ENCODE measurements around the gene GOLGB1.
"Not testable (repeated sequence)": the region's sequence is repeated elsewhere in the genome, so short reads cannot be mapped to it uniquely, and the experiment has no call there.

The GOLGB1 gene, protein sequence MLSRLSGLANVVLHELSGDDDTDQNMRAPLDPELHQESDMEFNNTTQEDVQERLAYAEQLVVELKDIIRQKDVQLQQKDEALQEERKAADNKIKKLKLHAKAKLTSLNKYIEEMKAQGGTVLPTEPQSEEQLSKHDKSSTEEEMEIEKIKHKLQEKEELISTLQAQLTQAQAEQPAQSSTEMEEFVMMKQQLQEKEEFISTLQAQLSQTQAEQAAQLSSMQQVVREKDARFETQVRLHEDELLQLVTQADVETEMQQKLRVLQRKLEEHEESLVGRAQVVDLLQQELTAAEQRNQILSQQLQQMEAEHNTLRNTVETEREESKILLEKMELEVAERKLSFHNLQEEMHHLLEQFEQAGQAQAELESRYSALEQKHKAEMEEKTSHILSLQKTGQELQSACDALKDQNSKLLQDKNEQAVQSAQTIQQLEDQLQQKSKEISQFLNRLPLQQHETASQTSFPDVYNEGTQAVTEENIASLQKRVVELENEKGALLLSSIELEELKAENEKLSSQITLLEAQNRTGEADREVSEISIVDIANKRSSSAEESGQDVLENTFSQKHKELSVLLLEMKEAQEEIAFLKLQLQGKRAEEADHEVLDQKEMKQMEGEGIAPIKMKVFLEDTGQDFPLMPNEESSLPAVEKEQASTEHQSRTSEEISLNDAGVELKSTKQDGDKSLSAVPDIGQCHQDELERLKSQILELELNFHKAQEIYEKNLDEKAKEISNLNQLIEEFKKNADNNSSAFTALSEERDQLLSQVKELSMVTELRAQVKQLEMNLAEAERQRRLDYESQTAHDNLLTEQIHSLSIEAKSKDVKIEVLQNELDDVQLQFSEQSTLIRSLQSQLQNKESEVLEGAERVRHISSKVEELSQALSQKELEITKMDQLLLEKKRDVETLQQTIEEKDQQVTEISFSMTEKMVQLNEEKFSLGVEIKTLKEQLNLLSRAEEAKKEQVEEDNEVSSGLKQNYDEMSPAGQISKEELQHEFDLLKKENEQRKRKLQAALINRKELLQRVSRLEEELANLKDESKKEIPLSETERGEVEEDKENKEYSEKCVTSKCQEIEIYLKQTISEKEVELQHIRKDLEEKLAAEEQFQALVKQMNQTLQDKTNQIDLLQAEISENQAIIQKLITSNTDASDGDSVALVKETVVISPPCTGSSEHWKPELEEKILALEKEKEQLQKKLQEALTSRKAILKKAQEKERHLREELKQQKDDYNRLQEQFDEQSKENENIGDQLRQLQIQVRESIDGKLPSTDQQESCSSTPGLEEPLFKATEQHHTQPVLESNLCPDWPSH (N-terminal part only)

DNA sequence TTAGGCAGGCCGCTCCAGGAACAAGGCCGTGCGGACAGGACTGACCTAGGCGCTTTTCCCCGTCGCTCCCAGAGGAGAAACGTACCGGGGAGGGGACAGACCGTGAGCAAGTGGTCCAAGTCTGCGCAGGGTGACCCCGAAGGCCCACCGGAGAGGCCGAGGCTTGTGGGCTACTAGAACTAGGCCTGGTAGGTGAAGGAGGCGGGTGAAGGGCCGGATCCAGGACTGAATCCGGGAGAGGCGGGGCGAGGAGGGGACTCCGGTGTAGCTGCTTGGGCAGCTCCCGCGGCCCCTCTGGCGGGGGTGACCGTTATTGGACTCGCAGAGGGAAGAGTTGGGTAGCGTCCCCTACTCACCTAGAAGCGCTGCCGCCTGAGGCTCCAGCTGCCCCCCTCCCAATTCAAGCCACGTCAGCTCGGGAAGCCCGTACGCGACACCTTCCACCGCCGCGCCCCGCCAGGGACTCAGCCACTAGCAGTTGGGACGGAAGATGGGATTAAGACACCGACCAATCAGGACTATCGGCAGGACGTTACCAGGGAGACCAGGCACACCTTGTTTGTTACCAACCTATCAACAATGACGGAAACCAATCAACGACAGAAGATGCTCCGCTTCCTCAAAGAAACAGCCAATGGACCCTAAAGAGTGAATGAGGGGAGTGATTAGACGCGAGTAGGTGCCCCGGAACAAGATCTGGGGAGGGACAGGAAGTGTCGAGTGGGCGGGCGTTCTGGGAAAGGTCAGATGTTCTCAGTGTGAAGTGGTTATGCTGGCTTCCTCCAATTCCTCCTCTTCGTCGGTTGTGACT lies at the start of gene GOLGB1:
Gene GOLGB1, minus strand, starts transcription at position 466 of the 811 bp plus-strand sequence. CDS start 18,770 bp downstream, outside the sequence.
- peak; percentile 84 for DNase-seq (ENCODE audit: low read depth)

DNA sequence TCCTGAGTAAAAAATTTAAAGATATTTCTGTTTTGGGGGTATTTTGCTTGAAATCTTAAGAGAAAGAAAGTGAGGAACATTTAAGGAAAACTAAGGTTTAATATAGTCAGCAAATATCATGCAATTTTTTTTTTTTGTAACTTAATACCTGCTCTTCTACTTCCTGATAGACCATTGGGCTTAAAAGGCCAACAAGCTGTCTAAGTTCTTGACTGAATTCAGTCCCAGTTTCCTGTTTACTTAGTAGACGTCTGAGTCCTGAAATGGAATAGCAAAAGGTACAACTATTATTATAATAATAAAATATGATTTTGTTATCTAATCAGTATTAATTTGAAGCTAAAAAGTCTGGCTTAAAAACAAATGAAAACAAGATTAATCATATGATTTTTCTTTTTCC lies 47.4 kb upstream of the GOLGB1 start:
- no peak for DNase-seq (ENCODE audit: low read depth)

DNA sequence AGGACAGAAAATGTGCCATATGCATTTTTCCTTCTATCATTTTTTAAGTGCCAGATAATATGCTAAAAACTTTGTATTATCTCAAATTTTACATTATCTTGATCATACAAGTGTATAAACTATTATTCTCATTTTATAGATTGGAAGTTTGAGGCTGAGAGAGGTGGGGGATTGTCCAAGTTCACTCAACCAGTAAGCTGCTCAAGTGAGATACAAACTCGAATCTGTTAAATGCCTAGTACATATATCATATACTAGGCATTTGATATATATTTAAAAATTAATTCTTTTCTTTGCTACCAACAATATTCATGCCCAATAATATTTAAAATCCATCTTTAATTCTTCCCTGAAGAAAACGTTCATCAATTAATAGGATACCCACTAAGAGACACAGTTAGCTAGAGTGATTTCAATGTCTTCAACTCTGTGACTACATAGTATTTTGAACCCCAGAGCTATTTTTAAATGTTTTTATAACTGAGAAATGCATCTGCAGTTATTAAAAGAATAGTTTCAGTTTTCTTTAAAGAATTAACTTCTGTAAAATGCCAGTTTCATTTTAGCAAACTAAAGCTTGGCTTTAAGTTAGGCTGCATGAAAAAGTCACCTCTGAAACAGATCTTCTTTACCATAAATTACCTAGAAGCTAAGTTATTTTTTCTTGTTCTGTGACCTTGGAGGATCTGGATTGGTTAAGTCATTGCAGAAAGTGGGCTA lies 44.9 kb upstream of the GOLGB1 start:
- no peak for DNase-seq (ENCODE audit: low read depth)

DNA sequence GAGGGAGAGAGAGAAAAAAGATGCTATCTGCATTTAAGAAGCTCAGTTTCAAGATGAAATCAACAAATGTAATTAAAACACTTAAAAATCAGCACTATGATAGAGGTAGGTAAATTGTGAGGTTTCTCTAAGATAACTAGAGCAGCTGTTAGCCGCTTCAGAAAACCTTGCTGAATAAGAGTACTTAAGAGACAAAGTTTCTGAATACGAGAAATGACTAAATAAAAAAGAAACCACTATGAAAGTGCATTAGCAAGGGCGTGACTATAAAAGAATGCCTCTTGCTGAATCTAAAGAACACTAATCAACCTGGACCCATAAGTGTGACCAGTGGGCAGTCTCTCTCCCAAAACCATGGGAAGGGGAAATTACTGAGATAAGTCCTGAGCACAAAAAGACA lies 43.5 kb upstream of the GOLGB1 start:
- DNase-seq (ENCODE audit: low read depth), result no peak

DNA sequence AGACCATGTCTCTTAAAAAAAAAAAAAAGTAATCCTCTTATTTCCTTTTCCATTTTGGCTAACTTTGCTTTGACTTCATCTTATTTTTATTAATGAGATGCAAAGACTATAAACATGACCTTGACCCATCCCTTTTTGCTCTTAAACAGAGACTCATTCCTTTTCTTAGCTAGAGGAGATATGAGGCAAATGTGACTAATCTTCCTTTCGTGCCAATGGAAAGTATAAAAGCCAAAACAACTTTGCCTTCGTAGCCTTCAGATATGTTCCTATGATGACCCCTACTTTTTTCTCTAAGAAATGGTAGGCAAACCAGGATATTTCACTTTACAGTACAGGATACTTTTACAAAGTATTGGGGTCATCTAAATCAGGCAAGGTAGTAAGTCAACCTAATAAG lies 36.9 kb upstream of the GOLGB1 start:
- DNase-seq (ENCODE audit: low read depth), result no peak

DNA sequence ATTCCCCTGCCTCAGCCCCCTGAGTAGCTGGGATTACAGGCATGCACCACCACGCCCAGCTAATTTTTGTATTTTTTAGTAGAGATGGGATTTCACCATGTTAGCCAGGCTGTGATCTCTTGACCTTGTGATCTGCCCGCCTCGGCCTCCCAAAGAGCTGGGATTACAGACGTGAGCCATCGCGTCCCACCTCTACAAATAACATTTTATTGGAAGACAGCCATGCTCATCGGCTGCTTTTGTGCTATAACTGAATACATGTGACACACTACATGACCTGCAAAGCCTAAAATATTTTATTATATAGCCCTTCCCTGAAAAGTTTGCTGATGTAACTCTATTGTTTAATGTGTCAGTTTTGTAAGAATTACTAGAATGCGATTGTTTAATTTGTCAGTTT lies 33.2 kb upstream of the GOLGB1 start:
- not testable (repeated sequence) for DNase-seq (ENCODE audit: low read depth)

DNA sequence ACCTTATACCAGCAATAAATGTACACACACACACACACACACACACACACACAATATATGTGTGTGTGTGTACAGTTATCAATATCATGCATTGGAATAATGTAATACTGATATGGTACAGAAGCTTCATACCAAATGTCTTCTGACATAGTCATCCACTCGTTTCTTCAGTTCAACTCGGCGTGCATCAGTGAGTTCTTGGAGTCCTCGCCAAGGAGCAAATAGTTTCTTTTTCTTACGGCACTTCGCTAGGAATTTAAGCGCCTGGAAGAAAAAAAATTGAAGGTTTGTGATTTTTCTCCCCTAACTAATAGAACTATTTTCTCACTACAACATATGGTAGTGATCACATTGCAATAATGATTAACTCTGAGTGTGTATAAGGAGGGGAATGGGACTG lies 32.1 kb upstream of the GOLGB1 start:
- no peak for DNase-seq (ENCODE audit: low read depth)

DNA sequence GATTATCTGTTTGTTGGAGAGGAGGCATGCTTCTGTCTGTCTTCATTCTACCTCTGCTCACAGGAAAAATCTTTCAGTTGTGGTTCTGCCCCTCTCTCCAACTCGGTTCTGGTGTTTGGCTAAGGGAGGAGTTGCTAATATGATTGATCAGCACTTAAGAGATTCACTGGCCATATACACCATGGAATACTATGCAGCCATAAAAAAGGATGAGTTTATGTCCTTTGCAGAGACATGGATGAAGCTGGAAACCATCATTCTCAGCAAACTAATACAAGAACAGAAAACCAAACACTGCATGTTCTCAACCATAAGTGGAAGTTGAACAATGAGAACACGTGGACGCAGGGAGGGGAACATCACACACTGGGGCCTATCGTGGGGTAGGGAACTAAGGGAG lies 25.6 kb upstream of the GOLGB1 start:
- DNase-seq (ENCODE audit: low read depth), result not testable (repeated sequence)

DNA sequence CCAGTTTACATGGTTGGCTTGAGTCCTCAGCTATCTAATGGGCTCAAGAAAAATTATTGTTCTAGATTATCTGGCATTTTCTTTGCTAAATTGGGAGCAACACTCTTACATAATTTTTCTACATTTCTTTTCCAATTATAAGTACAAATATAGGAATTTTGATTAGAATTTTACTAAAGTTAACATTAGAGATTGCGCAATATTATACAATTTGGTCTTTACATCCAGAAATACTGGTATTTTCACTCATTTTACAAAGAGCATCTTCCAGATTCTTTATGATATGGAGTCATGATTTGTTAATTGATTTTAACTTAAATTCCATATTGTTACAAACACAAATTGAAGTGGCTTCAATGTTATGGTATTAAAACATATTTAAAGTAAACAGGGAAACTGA lies 19.7 kb upstream of the GOLGB1 start:
- DNase-seq (ENCODE audit: low read depth), result no peak

DNA sequence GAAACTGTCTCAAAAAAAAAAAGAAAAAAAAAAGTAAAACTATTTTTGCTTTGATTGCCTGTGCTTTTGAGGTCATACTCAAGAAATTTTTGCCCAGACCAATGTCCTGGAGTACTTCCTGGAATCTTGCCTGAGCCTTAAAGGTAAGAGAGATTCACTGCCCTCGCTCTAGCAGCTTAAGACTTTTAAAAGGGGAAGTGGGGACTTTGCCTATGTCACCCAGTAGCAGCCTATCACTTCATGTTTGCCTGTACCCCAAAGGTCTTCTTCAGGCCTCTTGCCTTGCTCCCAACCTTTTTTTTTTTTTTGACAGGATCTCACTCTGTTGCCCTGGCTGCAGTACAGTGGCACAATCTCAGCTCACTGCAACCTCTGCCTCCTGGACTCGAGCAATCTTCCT lies 18.9 kb upstream of the GOLGB1 start:
- no peak for DNase-seq (ENCODE audit: low read depth)

DNA sequence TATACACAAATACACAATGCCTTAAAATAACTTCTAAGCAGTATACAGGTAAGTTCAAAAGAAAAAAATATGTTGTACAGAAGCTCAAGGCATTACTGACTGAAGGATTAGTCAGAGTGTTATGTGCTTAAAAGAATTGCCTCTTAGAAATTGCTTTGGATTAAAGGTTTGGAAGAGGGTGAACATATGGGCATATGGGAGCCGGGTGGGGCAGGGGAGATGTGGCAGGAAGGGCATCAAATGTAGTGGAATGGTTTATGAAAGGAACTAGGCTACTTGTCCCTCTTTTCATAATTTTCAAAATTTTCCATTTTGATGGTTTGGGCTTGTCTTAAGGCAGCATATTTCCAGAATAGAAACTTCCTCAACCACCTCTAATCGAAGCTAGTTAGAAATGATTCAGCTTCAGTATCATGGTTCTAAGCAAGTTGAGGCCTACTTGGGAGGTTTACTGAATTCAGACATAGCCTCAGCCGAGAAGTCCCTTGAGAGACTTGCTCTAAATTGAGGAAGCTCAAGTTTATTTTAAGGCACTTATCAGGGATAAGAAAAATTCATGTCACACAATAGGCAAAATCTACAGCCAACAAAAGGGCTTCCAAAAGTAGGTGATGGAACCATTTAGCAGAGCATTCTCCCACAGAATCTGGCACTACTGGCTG lies 10.1 kb upstream of the GOLGB1 start:
- DNase-seq (ENCODE audit: low read depth), result no peak

DNA sequence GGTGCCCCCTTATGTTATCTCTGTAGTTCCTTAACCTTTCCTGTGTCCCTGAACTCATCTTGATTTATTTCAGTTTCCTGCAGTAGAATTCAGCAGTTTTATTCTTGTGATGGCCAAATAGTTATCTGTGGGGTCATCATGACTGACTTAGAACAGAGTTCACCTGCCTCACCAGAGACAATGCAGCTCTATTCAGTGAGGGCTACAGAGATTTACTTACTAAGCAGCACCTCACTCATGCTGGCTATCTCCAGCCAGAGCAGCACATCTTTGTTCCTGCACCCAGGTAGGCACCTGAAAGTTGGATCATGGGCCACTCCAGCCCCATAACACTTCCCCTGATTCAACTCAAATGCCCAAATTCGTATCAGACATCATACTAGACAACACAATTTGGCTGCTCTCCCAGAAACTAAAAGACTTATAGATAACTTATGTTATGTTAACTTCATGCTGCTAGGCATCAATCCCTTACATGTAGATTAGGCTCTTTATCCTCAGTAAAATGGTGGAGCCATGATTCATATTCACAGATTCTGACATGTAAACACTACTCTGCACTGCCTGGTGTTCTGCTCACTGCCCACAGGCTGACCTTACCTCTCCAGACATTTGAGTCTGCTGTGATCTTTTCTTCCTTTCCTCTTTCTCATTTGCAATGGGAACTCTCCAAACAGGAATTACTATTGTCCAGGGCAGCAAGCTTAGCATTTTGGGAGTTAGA lies 9.3 kb upstream of the GOLGB1 start:
- no peak for DNase-seq (ENCODE audit: low read depth)

DNA sequence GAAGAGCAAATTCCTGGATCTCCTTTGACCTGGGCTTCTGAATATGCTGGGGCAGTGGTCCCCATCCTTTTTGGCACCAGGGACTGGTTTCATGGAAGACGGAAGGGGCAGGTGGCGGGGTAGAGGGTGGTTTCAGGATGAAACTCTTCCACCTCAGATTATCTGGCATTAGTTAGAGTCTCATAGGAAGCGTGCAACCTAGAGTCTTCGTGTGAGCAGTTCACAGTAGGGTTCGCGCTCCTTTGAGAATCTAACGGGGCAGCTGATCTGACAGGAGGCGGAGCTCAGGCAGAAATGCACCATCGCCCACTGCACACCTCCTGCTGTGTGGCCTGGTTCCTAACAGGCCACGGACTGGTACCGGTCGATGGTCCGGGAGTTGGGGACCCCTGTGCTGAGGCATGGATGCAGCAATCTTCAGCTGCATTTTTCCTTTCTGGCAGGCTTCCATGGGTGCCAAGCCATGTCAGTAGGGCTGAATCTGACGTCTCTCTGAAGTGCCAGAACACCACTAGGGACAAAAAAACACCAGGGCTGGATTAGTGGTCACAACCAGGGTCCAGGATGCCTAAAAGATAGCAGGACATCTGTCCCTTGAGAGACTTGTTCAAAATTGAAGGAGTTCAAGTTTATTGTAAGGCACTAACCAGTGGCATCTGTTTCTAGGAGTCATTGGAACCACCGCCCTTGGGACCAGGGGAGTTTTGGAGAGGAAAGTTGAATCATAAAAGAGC lies 8.4 kb upstream of the GOLGB1 start:
- DNase-seq (ENCODE audit: low read depth), result no peak

DNA sequence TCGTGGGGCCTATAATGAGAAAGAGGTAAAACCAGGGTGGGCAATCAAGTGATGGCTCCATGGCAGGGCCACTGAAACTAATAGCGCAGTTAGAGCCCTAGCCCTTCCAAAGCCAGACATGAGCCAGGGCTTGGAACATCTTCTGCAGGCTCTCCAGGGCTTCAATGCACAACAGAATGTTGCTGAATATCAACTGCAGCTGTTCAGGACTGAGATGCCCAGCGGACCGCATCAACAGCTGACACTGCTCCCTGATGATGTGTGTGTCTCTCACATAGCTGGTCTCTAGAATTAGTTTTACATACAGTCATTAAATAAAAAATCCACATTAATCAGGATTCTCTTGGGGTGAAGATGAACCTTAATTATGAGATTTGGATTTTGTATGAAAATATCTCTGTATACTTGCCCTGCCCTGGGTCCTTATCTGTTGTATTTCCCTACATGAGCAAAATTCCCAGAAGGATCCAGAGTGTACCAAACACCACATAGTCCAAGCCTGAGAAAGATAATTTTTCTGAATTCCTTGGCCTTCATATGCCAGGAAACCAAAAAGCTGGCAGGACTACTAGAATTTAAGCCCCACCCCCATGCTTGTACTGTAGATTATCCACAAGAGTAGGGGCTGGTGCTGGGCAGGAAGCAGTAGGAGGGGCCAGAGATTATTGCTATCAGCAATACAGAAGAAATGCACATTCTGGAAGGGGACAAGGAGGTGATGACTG lies 7.7 kb upstream of the GOLGB1 start:
- DNase-seq (ENCODE audit: low read depth), result no peak

DNA sequence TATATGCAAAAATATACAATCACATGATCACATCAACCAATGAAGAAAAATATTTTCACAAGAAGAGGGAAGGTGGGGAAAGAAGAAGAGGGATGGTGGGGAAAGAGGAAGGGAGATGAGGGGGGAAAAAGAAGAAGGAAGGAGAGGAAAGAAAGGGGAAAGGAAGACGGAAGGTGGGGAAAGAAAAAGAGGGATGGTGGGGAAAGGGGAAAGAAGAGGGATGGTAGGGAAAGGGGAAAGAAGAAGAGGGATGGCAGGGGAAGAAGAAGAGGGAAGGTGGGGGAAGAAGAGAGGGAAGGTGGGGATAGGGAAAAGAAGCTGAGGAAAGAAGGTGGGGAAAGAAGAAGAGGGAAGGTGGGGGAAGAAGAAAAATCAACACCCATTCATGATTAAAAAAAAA lies 3.2 kb upstream of the GOLGB1 start:
- no peak for DNase-seq (ENCODE audit: low read depth)

DNA sequence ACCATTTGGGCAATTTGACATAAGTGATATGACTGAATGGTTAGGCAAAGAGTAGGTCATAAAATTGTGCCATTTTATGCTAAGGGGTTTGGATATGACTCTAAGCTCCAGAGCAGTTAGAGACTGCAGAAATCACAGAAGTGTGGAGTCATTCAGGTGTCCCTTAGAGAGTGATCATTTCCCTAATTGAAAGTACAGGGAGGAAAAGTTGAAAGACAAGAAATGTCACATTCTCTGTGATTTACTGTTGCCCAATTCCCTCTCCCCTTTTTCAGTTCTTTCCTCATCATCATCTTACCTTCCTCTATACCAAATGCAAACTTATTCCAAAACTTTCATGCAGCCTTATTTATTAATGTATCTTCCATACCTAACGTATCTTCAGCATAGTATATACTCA lies 2.7 kb upstream of the GOLGB1 start:
- no peak for DNase-seq (ENCODE audit: low read depth)

DNA sequence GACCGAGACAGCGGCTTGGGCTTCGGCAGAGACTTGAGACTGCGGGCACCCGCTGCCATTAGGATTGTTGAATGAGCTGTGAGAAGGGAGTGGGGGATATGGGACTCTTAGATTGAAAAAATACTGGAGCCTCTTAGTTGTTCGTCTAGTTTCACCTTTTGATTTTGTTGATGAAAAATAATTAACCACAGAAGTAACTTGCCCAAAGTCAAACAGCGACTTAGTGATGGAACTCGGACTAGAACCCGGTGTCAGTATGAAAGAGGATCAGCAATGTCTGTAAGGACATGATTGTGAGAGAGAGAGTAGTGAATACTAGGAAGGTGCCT lies 510 bp upstream of the GOLGB1 start:
- no peak for DNase-seq (ENCODE audit: low read depth)

DNA sequence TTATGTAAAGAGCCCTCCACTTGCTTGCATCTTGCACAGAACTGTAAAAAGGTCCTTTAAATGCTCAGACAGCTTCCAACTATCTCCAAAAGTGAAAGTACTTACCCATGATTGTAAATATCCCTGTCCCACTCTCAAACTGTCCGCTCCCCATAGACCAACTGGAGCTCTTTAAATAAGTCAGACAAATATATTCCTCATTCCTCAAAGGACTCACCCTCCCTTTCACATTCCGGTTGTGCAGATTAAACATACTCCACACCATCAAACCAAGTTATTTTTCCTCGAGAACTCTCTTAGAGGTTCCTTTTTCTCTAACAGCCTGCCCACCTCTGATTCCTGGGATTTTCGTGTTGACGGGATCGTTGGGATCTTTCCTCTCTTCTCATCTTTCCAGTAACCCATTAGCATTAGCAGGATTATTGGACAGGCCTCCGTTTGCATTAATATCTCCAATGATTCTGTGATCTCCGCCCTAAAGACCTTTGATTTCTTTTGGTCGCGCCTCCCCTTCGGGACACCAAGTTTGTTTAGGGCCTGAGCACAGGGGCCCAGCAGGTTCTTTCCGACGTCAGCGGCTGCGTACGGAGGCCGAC lies 763 bp downstream of the GOLGB1 start:
- DNase-seq (ENCODE audit: low read depth), result no peak

All from activated T-helper 1 cell treated with Interleukin-2 at 50 U/mL for 16 hours (primary cell).